PC-9 (cell line): Measurements from ENCODE around the gene NDUFB11. TPM values are rescaled to one million over a fixed set of nuclear protein-coding genes. Genes with fewer than 3 reads are reported as not detected.

Experiments used
- BruUV-seq: library from RNA; stranded (reverse); fragments of 400-500 nt; replicated peaks from 2 replicates; lab custom pipeline; 2021; lab: Mats Ljungman, UMichigan
- CTCF ChIA-PET: fragments of 300-600 bp; sonication (Branson Sonifier 250); formaldehyde crosslinking; loops from one replicate; lab custom pipeline; 2022; ENCODE audit warnings: antibody characterized with exemption; lab: Charles Lee
- POLR2A ChIA-PET: fragments of 300-600 bp; sonication (Branson Sonifier 250); formaldehyde crosslinking; loops from one replicate; lab custom pipeline; 2022; ENCODE audit warnings: antibody characterized with exemption; ENCODE audit not compliant: unreplicated experiment; lab: Charles Lee
- DNase-seq, 2 experiments: peaks; one replicate each; pipeline versions ENCODE4 v3.0.0 to v3.0.0-alpha.2; 2015 to 2022; ENCODE audit warnings: mixed read lengths in 1 of 2
- H2AFZ ChIP-seq: fragments of 200-600 bp; sonication (generic); 2 replicates; pipeline ENCODE4 v1.8.1; 2017; ENCODE audit warnings: antibody characterized with exemption
- H3F3A ChIP-seq: fragments of 200-600 bp; sonication (generic); 2 replicates; pipeline ENCODE4 v1.8.1; 2017; ENCODE audit warnings: antibody characterized with exemption, mild to moderate bottlenecking, low read depth; ENCODE audit not compliant: insufficient read depth
- H3K27ac ChIP-seq: fragments of 200-600 bp; sonication (generic); 2 replicates; pipeline ENCODE4 v1.6.1; 2016; ENCODE audit warnings: mixed run types
- H3K27me3 ChIP-seq: fragments of 200-600 bp; sonication (generic); 2 replicates; pipeline ENCODE4 v1.6.1; 2016; ENCODE audit warnings: low read depth, mixed run types; ENCODE audit not compliant: insufficient read depth
- H3K36me3 ChIP-seq: fragments of 200-600 bp; sonication (generic); 2 replicates; pipeline ENCODE4 v1.6.1; 2016; ENCODE audit warnings: low read depth, mixed run types
- H3K4me1 ChIP-seq: fragments of 200-600 bp; sonication (generic); replicated peaks from 2 replicates; pipeline ENCODE4 v1.6.1; 2016; ENCODE audit warnings: mixed run types; ENCODE audit not compliant: insufficient read depth
- H3K4me2 ChIP-seq: fragments of 200-600 bp; sonication (generic); 2 replicates; pipeline ENCODE4 v1.6.1; 2017; ENCODE audit warnings: mixed run types
- H3K4me3 ChIP-seq: fragments of 200-600 bp; sonication (generic); 2 replicates; pipeline ENCODE4 v1.6.1; 2016; ENCODE audit warnings: mixed run types
- H3K79me2 ChIP-seq: fragments of 200-600 bp; sonication (generic); 2 replicates; pipeline ENCODE4 v1.6.1; 2017; ENCODE audit warnings: low read depth, mixed run types
- H3K9me2 ChIP-seq: fragments of 200-600 bp; sonication (generic); 2 replicates; pipeline ENCODE4 v1.8.1; 2017; ENCODE audit warnings: mild to moderate bottlenecking; ENCODE audit not compliant: insufficient read depth
- H3K9me3 ChIP-seq: fragments of 200-600 bp; sonication (generic); 2 replicates; pipeline ENCODE4 v1.8.1; 2016; ENCODE audit warnings: low read depth; ENCODE audit not compliant: insufficient read depth
- H4K20me1 ChIP-seq: fragments of 200-600 bp; sonication (generic); 2 replicates; pipeline ENCODE4 v1.8.1; 2017; ENCODE audit not compliant: insufficient read depth
- CTCF ChIP-seq: fragments of 200-600 bp; sonication (generic); conservative IDR thresholded peaks from 2 replicates; pipeline ENCODE4 v1.6.1; 2017; ENCODE audit warnings: mixed run types, antibody characterized with exemption, mild to moderate bottlenecking, moderate library complexity
- EZH2 ChIP-seq: fragments of 200-600 bp; sonication (generic); IDR thresholded peaks from 2 replicates; pipeline ENCODE4 v1.8.0; 2017; ENCODE audit warnings: antibody characterized with exemption, low read depth
- intact Hi-C: fragments of 100-400 bp; cut with micrococcal nuclease; formaldehyde crosslinking; loops from one replicate; pipeline ENCODE4 v1.10.0; 2022; ENCODE audit not compliant: unreplicated experiment
- total RNA-seq: library from RNA; stranded (reverse); gene quantifications from 2 replicates; pipeline ENCODE4 v1.2.3, GENCODE V29; 2021

NDUFB11 gene
- total RNA-seq, 1 experiment from 2014 or later: 58.2 TPM

- H2AFZ ChIP-seq: no peak overlapping the region
- no peak overlapping the region for H3K4me3 ChIP-seq
- H3K9me2 ChIP-seq: no peaks in the 10 kb centered on the region
- H3K4me2 ChIP-seq: no peak overlapping the region
- DNase-seq: no peak
- intact Hi-C loops: no loop called here
- no peaks in the 10 kb centered on the region for H3K27me3 ChIP-seq
- BruUV-seq: no TSS peak
- H3K36me3 ChIP-seq: no peaks in the 10 kb centered on the region
- no peaks in the 10 kb centered on the region for H4K20me1 ChIP-seq
- H3K9me3 ChIP-seq: no peaks in the 10 kb centered on the region
- no peak for TF ChIP-seq CTCF
- no peak for TF ChIP-seq EZH2
- H3F3A ChIP-seq: no peaks in the 10 kb centered on the region
- H3K4me1 ChIP-seq: no peaks in the 10 kb centered on the region
- no peaks in the 10 kb centered on the region for H3K79me2 ChIP-seq
- no peak overlapping the region for H3K27ac ChIP-seq
- CTCF ChIA-PET: no interaction called here
- POLR2A ChIA-PET: no interaction called here
Observed at GRCh38 chrX:47169273-47169672, 24.8 kb upstream of the NDUFB11 start.

GRCh38 chrX:47168495-47169073, 24.1 kb upstream of the NDUFB11 start:
- no peaks in the 10 kb centered on the region for H3K9me2 ChIP-seq
- no peak overlapping the region for H3K4me2 ChIP-seq
- no peak overlapping the region for H3K4me3 ChIP-seq
- H3K79me2 ChIP-seq: no peaks in the 10 kb centered on the region
- no peaks in the 10 kb centered on the region for H4K20me1 ChIP-seq
- POLR2A ChIA-PET: no interaction called here
- no peak overlapping the region for H2AFZ ChIP-seq
- no peaks in the 10 kb centered on the region for H3F3A ChIP-seq
- H3K27ac ChIP-seq: no peak overlapping the region
- CTCF ChIA-PET: no interaction called here
- H3K4me1 ChIP-seq: no peaks in the 10 kb centered on the region
- H3K27me3 ChIP-seq: no peaks in the 10 kb centered on the region
- H3K36me3 ChIP-seq: no peaks in the 10 kb centered on the region
- DNase-seq: no peak
- no TSS peak for BruUV-seq
- intact Hi-C loops: no loop called here
- H3K9me3 ChIP-seq: no peaks in the 10 kb centered on the region
- no peak for TF ChIP-seq EZH2

GRCh38 chrX:47166126-47166525, 21.6 kb upstream of the NDUFB11 start:
- CTCF ChIA-PET: no interaction called here
- H3K27ac ChIP-seq: no peak overlapping the region
- no peaks in the 10 kb centered on the region for H3K36me3 ChIP-seq
- TF ChIP-seq CTCF: no peak
- TF ChIP-seq EZH2: no peak
- intact Hi-C loops: no loop called here
- H3F3A ChIP-seq: no peaks in the 10 kb centered on the region
- BruUV-seq: no TSS peak
- H2AFZ ChIP-seq: no peak overlapping the region
- no peaks in the 10 kb centered on the region for H3K79me2 ChIP-seq
- H3K4me3 ChIP-seq: no peak overlapping the region
- DNase-seq: no peak
- H4K20me1 ChIP-seq: no peaks in the 10 kb centered on the region
- H3K9me2 ChIP-seq: no peaks in the 10 kb centered on the region
- no peak overlapping the region for H3K4me2 ChIP-seq
- no peaks in the 10 kb centered on the region for H3K4me1 ChIP-seq
- H3K27me3 ChIP-seq: no peaks in the 10 kb centered on the region
- POLR2A ChIA-PET: no interaction called here
- H3K9me3 ChIP-seq: no peaks in the 10 kb centered on the region

- Histone ChIP-seq H3K4me3 (no peak overlapping the region), H3K79me2 (no peaks in the 10 kb centered on the region), H3K27ac (no peak overlapping the region), H3F3A (no peaks in the 10 kb centered on the region), H3K4me1 (no peaks in the 10 kb centered on the region), H3K27me3 (no peaks in the 10 kb centered on the region), H3K9me2 (no peaks in the 10 kb centered on the region), H2AFZ (no peak overlapping the region), H4K20me1 (no peaks in the 10 kb centered on the region), H3K36me3 (no peaks in the 10 kb centered on the region), H3K4me2 (no peak overlapping the region), H3K9me3 (no peaks in the 10 kb centered on the region)
- no peak for TF ChIP-seq EZH2
- TF ChIP-seq CTCF: no peak
- ChIA-PET CTCF (no interaction called here), POLR2A (no interaction called here)
- no peak for DNase-seq
- BruUV-seq: no TSS peak
- intact Hi-C loops: no loop called here
Observed at GRCh38 chrX:47164420-47164819, 19.9 kb upstream of the NDUFB11 start.
